CD4-positive, alpha-beta T cell treated with Interferon alpha-2 for 1 hour (primary cell): ENCODE measurements around the gene B3GNT3.

ENCODE experiments used
- DNase-seq, 2 donors: peaks; one replicate each; pipeline ENCODE4 v3.0.0-alpha.2; 2020 to 2022

Gene B3GNT3

DNA sequence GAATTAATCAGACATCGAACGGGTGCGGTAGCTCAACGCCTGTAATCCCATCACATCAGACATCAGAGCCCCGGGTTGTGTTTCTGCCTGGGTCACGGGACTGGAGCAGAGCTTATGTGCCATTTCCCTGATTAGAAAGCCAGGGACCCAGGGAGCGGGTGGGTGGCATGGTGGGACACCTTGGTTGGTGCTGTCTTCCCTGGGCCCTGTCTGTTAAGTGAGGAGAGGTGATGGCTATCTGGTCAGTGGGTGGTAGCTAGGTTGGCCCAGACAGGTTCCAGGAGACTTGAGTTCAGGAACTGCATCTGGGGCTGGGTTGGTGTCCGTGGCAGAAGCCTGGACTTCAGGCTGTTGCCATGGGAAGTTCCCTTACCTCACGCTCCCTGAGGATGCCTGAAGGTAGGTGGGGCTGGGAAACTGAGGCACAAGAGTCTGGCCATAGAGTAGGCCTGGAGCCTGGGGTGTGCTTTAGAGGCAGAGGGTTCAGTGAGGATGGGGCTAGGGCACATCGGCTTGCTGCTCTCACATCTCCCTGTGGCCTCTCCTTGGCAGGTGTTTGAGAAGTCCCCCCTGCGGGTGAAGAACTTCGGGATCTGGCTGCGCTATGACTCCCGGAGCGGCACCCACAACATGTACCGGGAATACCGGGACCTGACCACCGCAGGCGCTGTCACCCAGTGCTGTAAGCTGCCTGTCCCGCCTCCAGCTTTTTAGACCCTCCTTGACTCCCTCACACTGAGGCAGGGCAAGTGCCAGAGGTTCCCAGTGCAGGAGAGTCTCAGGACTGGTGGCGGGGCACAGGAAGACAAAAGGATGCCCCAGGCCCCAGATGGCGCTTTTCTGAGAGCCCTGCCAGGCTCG, 66.8 kb downstream of the B3GNT3 start:
- DNase-seq, result no peak

GRCh38 chr19:17862711-17863519, 68.0 kb downstream of the B3GNT3 start:
- DNase-seq, result no peak
